ENCODE measurements around the gene FOXK1. TPM values are rescaled to one million over a fixed set of nuclear protein-coding genes. Genes with fewer than 3 reads are reported as not detected.
A peak's percentile ranks its signal among the peaks of the same experiment; 100 is the strongest.

FOXK1 gene
- total and polyA plus RNA-seq, 2 of the 13 experiments (the other 11 are each of a cell fraction or from before 2014, with no cell fraction given) = 4.6 to 8.8 TPM

- TF ChIP-seq ZNF83 (CRISPR knock-in tag; IDR thresholded peaks at IDR 0.05; ENCODE audit: borderline replicate concordance) (no peak), SIX1 (CRISPR knock-in tag; IDR thresholded peaks at IDR 0.05; ENCODE audit: borderline replicate concordance) (no peak), PITX1 (CRISPR knock-in tag; IDR thresholded peaks at IDR 0.05) (no peak), KLF11 (CRISPR knock-in tag; IDR thresholded peaks at IDR 0.05) (no peak), TMF1 (CRISPR knock-in tag; IDR thresholded peaks at IDR 0.05; ENCODE audit: low read depth) (no peak), JUND (CRISPR knock-in tag; IDR thresholded peaks at IDR 0.05) (no peak), BRD4 (CRISPR knock-in tag; IDR thresholded peaks at IDR 0.05) (0 out of 2 replicates have a peak, but pooled peaks have one; percentile 51), SUZ12 (IDR thresholded peaks at IDR 0.05; ENCODE audit: low read depth, low read length) (no peak), PHF8 (CRISPR knock-in tag; IDR thresholded peaks at IDR 0.05) (peak; percentile 44; the same call in 1 of the 2 replicates), ZNF792 (CRISPR knock-in tag; IDR thresholded peaks at IDR 0.05) (0 out of 2 replicates have a peak, but pooled peaks have one; percentile 29), TFDP1 (CRISPR knock-in tag; IDR thresholded peaks at IDR 0.05; ENCODE audit: borderline replicate concordance) (peak; percentile 37; the same call in 1 of the 2 replicates), HNRNPLL (IDR thresholded peaks at IDR 0.05; ENCODE audit: low read depth, low read length, poor library complexity, severe bottlenecking) (no peak), HNF4A (CRISPR knock-in tag; IDR thresholded peaks at IDR 0.05) (peak; percentile 7; the same call in 1 of the 2 replicates), IRF9 (CRISPR knock-in tag; IDR thresholded peaks at IDR 0.05; ENCODE audit: borderline replicate concordance) (no peak), NFYB (CRISPR knock-in tag; IDR thresholded peaks at IDR 0.05) (no peak), THRA (CRISPR knock-in tag; IDR thresholded peaks at IDR 0.05; ENCODE audit: borderline replicate concordance) (0 out of 2 replicates have a peak, but pooled peaks have one; percentile 17), SOX6 (IDR thresholded peaks at IDR 0.05) (no peak), SOX6 (CRISPR knock-in tag; IDR thresholded peaks at IDR 0.05) (0 out of 2 replicates have a peak, but pooled peaks have one; percentile 14), NR2F6 (IDR thresholded peaks at IDR 0.05) (no peak), NR2F6 (CRISPR knock-in tag; IDR thresholded peaks at IDR 0.05) (no peak), ZMYM2 (CRISPR knock-in tag; IDR thresholded peaks at IDR 0.05) (no peak), ATM (IDR thresholded peaks at IDR 0.05; ENCODE audit: borderline replicate concordance) (no peak), ZFP91 (CRISPR knock-in tag; IDR thresholded peaks at IDR 0.05; ENCODE audit: borderline replicate concordance) (peak; percentile 24; the same call in 1 of the 2 replicates), PRPF4 (IDR thresholded peaks at IDR 0.05; ENCODE audit: low read depth, low read length, poor library complexity, severe bottlenecking) (no peak), ZNF552 (CRISPR knock-in tag; IDR thresholded peaks at IDR 0.05; ENCODE audit: borderline replicate concordance) (no peak), ZFX (CRISPR knock-in tag; IDR thresholded peaks at IDR 0.05; ENCODE audit: low read depth) (peak; percentile 72), THAP7 (CRISPR knock-in tag; IDR thresholded peaks at IDR 0.05) (no peak)
Measured at GRCh38 chr7:4650433-4651047, 31.6 kb upstream of the FOXK1 start (continued).

Measured in HepG2 (cell line).